ENCODE results near the gene MEX3D.

The MEX3D gene

DNA sequence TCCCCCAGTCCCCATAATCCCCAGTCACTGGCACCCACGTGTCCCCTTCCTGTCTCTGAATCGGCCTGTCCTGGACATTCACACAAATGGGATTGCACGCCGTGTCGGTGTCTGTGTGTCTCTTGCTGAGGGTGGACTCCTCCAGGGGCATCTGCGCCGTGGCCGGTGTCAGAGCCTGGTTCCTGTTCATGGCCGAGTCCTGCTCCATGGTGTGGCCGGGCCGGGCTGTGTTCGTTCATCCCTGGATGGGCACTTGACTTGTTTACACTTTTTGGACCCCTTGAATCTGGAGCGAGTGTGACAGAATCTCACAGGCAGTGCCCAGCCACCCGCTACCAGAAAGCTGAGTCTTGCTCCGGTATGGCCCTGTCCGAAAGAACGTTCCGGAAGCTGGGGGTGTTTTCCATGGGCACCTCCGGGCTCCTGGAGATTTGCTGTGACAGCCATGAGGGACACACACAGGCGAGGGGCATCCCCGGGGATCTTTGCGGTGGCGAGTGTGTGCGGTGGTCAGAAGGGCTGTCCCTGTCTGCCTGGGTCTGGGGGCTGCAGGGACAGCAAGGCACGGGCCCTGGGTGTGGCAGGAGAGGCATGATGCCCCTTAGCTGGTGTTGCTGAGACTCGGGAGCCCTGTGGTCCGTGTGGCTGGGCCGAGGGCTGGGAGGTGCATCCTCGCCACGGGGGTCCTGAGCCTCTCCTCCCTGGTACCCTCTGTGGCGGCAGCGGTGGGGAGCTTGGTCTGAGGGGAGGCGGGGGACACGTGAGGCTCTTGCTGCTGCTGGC lies 6.4 kb upstream of the MEX3D start:
- TF ChIP-seq EGR1 (IDR thresholded peaks at IDR 0.05) (no peak), TCF12 (IDR thresholded peaks at IDR 0.05; ENCODE audit: low read depth) (no peak), REST (IDR thresholded peaks at IDR 0.05; ENCODE audit: low read depth) (no peak), MAX (IDR thresholded peaks at IDR 0.05) (no peak), USF1 (IDR thresholded peaks at IDR 0.05) (no peak), RAD21 (IDR thresholded peaks at IDR 0.05; ENCODE audit: low read depth) (no peak), FOXM1 (IDR thresholded peaks at IDR 0.05; ENCODE audit: borderline replicate concordance, low read depth) (no peak), YY1 (IDR thresholded peaks at IDR 0.05; ENCODE audit: low read depth) (no peak), TEAD4 (IDR thresholded peaks at IDR 0.05) (no peak), ZBTB7A (IDR thresholded peaks at IDR 0.05; ENCODE audit: low read depth) (no peak)

DNA sequence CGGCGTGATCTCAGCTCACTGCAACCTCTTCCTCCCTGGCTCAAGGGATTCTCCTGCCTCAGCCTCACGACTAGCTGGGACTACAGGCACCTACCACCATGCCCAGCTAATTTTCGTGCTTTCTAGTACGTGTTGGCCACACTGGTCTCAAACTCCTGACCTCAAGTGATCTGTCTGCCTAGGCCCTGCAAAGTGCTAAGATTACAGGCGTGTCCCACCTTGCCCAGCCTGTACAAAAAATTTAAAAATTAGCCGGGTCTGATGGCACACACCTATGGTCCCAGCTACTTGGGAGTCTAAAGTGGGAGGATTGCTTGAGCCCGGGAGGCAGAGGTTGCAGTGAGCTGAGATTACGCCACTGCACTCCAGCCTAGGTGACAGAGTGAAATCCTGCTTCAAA lies 4.7 kb upstream of the MEX3D start:
- TF ChIP-seq CEBPB (IDR thresholded peaks at IDR 0.05) (no peak), ZBTB7A (IDR thresholded peaks at IDR 0.05; ENCODE audit: low read depth) (no peak), TEAD4 (IDR thresholded peaks at IDR 0.05) (no peak), TCF12 (IDR thresholded peaks at IDR 0.05; ENCODE audit: low read depth) (no peak), NFIC (IDR thresholded peaks at IDR 0.05) (no peak), USF1 (IDR thresholded peaks at IDR 0.05) (no peak), TAF1 (IDR thresholded peaks at IDR 0.05; ENCODE audit: low read depth) (no peak), REST (IDR thresholded peaks at IDR 0.05; ENCODE audit: low read depth) (no peak), MAX (IDR thresholded peaks at IDR 0.05) (no peak), EP300 (IDR thresholded peaks at IDR 0.05; ENCODE audit: borderline replicate concordance) (no peak), FOXM1 (IDR thresholded peaks at IDR 0.05; ENCODE audit: borderline replicate concordance, low read depth) (no peak), YY1 (IDR thresholded peaks at IDR 0.05; ENCODE audit: low read depth) (no peak)

DNA sequence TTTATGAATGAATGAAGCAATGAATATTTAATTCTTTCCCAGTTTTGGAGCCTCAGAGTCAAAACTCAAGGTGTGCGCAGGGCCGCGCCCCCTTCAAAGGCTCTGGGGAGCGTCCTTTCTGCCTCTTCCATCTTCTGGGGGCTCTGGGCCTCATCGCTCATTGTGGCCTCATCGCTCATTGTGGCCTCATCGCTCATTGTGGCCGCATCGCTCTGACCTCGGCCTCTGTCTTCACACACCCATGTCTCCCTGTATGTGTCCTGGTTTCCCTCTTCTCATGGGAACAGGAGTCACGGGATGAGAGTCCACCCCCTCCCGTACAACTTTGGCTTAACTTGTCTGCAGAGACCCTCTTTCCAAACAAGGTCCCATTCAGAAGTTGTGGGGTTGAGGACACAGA lies 3.2 kb upstream of the MEX3D start:
- TF ChIP-seq EGR1 (IDR thresholded peaks at IDR 0.05) (no peak), TEAD4 (IDR thresholded peaks at IDR 0.05) (no peak), NFIC (IDR thresholded peaks at IDR 0.05) (no peak), MAX (IDR thresholded peaks at IDR 0.05) (no peak), TCF12 (IDR thresholded peaks at IDR 0.05; ENCODE audit: low read depth) (no peak), RAD21 (IDR thresholded peaks at IDR 0.05; ENCODE audit: low read depth) (no peak), CEBPB (IDR thresholded peaks at IDR 0.05) (no peak), YY1 (IDR thresholded peaks at IDR 0.05; ENCODE audit: low read depth) (no peak), USF1 (IDR thresholded peaks at IDR 0.05) (no peak)

DNA sequence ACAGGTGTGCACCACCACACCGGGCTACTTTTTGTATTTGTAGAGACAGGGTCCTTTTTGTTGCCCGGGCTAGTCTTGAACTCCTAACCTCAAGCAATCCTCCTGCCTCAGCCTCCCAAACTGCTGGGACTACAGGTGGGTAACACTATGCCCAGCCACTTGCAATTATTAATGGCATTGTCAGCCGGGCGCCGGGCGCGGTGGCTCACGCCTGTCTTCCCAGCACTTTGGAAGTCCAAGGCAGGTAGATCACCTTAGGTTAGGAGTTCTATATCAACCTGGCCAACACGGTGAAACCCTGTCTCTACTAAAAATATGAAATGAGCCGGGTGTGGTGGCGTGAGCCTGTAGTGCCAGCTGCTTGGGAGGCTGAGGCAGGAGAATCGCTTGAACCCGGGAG lies 2.7 kb upstream of the MEX3D start:
- TF ChIP-seq ZBTB7A (IDR thresholded peaks at IDR 0.05; ENCODE audit: low read depth) (no peak), CREB1 (IDR thresholded peaks at IDR 0.05; ENCODE audit: low read depth) (no peak), EP300 (IDR thresholded peaks at IDR 0.05; ENCODE audit: borderline replicate concordance) (no peak), TAF1 (IDR thresholded peaks at IDR 0.05; ENCODE audit: low read depth) (no peak), MAX (IDR thresholded peaks at IDR 0.05) (no peak), YY1 (IDR thresholded peaks at IDR 0.05; ENCODE audit: low read depth) (no peak), FOXM1 (IDR thresholded peaks at IDR 0.05; ENCODE audit: borderline replicate concordance, low read depth) (no peak), TCF12 (IDR thresholded peaks at IDR 0.05; ENCODE audit: low read depth) (no peak), EGR1 (IDR thresholded peaks at IDR 0.05) (no peak), REST (IDR thresholded peaks at IDR 0.05; ENCODE audit: low read depth) (no peak), NFIC (IDR thresholded peaks at IDR 0.05) (no peak), RAD21 (IDR thresholded peaks at IDR 0.05; ENCODE audit: low read depth) (no peak), USF1 (IDR thresholded peaks at IDR 0.05) (no peak), CEBPB (IDR thresholded peaks at IDR 0.05) (no peak), TEAD4 (IDR thresholded peaks at IDR 0.05) (no peak)

Measured in Ishikawa (cell line).